Thoracic aorta (tissue), 2 donors: ENCODE data around the gene G6PC2. TPM values are rescaled to one million over a fixed set of nuclear protein-coding genes. Genes with fewer than 3 reads are reported as not detected.
"Not testable (repeated sequence)": the region's sequence is repeated elsewhere in the genome, so short reads cannot be mapped to it uniquely, and the experiment has no call there.

Experiments
- ATAC-seq: fragments of 150-250 bp; one replicate; pipeline ENCODE4 v1.8.0; 2017; ENCODE audit warnings: low read depth; ENCODE audit not compliant: insufficient number of reproducible peaks, low FRiP score
- DNase-seq: peaks from one replicate; pipeline ENCODE4 v3.0.0-alpha.2; 2020; ENCODE audit warnings: low spot score
- H3K27ac ChIP-seq, 2 donors: fragments of 200-600 bp; sonication (generic); 1 replicate in 1 of 2; 2 replicates in 1 of 2; pipeline ENCODE4 v1.5.1; 2016; ENCODE audit warnings: mild to moderate bottlenecking in 2 of 2, moderate library complexity in 2 of 2
- H3K27me3 ChIP-seq: fragments of 200-600 bp; sonication (generic); replicated peaks from 2 replicates; pipeline ENCODE4 v1.6.0; 2016; ENCODE audit warnings: mild to moderate bottlenecking; ENCODE audit not compliant: insufficient read depth
- H3K36me3 ChIP-seq: fragments of 200-600 bp; sonication (generic); one replicate; pipeline ENCODE4 v1.5.1; 2016
- H3K4me1 ChIP-seq, 2 donors: fragments of 200-600 bp; sonication (generic); 1 replicate in 1 of 2; 2 replicates in 1 of 2; pipeline versions ENCODE4 v1.5.1 to v1.6.0; 2016; ENCODE audit warnings: low read depth in 2 of 2, mild to moderate bottlenecking in 1 of 2; ENCODE audit not compliant: control insufficient read depth in 1 of 2
- H3K4me3 ChIP-seq: fragments of 200-600 bp; sonication (generic); 2 replicates; pipeline ENCODE4 v1.5.1; 2016; ENCODE audit warnings: mild to moderate bottlenecking
- H3K9me3 ChIP-seq: fragments of 200-600 bp; sonication (generic); 2 replicates; pipeline ENCODE4 v1.5.1; 2016
- total RNA-seq, 2 donors: library from RNA; depleted of rRNA; stranded (reverse); fragments of >200 nt; gene quantifications; one replicate each; pipeline versions ENCODE4 v1.1.0 to v1.2.3, GENCODE V29; 2016
- TF ChIP-seq, protein P1 (sequence below): fragments of 200-600 bp; sonication (generic); IDR thresholded peaks from one replicate; pipeline ENCODE4 v1.5.1; 2019; ENCODE audit warnings: antibody characterized with exemption

The G6PC2 gene
- total RNA-seq, 2 donors from 2014 or later, result not detected

DNA sequence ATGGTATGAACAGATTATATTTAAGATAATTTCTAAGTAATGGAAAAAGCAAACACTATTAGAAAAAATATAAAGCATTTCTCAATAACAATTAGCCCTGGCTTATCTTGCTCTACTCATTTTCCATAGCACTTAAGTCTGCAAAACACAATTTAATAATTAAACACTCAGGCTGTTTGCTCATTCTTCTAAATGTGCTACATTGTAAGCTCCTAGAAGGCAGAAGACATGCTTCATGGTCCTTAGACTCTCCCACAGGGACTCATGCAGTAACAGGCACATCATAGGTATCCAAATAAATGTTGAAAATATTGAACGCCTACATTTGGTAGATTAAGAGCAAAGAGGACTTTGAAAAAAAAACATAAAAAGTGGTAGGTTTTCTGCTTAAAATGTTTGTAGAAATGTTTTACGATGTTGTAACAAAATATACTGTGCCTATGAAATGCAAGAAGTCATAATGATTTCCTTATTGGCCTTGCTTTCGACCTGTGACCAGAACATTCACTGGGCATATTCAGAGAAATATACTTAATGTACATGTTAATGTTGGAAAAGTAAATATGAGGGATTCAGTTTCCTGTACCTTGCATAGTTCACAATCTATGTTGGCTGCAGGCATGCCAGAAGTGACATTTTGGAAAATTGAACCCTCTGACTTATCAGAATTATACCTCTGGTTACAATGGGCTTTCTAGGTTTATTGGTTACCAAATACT lies 27.2 kb downstream of the G6PC2 start:
- Histone ChIP-seq H3K36me3 (no peaks in the 10 kb centered on the region), H3K27me3 (no peaks in the 10 kb centered on the region), H3K9me3 (no peaks in the 10 kb centered on the region), H3K27ac (no peak overlapping the region), H3K4me1 (no peaks in the 10 kb centered on the region), H3K4me3 (no peak overlapping the region)
- DNase-seq (no peak), ATAC-seq (no peak)
- TF ChIP-seq, protein P1, sequence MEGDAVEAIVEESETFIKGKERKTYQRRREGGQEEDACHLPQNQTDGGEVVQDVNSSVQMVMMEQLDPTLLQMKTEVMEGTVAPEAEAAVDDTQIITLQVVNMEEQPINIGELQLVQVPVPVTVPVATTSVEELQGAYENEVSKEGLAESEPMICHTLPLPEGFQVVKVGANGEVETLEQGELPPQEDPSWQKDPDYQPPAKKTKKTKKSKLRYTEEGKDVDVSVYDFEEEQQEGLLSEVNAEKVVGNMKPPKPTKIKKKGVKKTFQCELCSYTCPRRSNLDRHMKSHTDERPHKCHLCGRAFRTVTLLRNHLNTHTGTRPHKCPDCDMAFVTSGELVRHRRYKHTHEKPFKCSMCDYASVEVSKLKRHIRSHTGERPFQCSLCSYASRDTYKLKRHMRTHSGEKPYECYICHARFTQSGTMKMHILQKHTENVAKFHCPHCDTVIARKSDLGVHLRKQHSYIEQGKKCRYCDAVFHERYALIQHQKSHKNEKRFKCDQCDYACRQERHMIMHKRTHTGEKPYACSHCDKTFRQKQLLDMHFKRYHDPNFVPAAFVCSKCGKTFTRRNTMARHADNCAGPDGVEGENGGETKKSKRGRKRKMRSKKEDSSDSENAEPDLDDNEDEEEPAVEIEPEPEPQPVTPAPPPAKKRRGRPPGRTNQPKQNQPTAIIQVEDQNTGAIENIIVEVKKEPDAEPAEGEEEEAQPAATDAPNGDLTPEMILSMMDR, result no peak

DNA sequence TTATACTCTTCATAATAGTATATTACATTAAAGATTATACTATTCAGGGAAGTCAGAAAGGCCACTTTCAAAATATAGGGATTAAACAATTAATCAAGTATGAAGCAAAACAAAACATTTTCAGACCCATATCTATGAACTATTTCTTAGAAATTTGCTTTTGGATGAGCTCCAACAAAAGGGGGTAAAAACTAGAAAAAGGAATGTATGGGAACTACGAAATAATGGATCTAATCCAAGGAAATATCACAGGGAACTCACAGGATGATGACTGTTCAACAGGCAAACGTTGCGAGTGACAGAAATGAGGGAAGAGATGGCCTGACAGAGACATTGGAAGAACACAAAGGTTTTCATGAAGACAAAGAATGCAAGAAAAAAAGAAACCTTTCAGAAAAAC lies 27.9 kb downstream of the G6PC2 start:
- no peaks in the 10 kb centered on the region for H3K36me3 ChIP-seq
- TF ChIP-seq, protein P1, result no peak
- H3K4me1 ChIP-seq, result no peaks in the 10 kb centered on the region
- no peak for ATAC-seq
- no peaks in the 10 kb centered on the region for H3K27me3 ChIP-seq
- no peak overlapping the region for H3K27ac ChIP-seq
- DNase-seq, result no peak
- H3K9me3 ChIP-seq, result no peaks in the 10 kb centered on the region
- H3K4me3 ChIP-seq, result no peak overlapping the region

DNA sequence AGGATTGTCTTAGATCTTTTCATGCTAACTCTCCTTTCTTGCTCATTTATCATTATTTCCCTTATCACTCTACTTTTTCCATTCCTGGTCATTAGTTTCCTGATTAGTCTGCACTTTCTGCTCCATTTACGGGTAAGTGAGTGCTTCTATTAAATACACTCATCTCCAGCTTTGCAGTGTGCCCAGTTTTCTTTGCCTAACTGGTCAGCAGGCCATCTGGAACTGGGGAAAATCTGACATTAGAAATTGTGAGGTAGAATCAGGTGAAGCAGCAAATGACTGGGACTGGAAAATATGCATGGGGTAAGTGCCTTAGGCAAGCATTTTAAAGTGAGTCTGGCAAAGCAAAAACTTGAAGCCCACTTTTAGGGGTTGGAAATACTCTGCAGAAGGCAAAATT lies 29.2 kb downstream of the G6PC2 start:
- Histone ChIP-seq H3K4me3 (no peak overlapping the region), H3K27me3 (no peaks in the 10 kb centered on the region), H3K4me1 (no peaks in the 10 kb centered on the region), H3K27ac (no peak overlapping the region), H3K36me3 (no peaks in the 10 kb centered on the region), H3K9me3 (no peaks in the 10 kb centered on the region)
- ATAC-seq, result no peak
- DNase-seq, result no peak
- TF ChIP-seq, protein P1, result no peak

DNA sequence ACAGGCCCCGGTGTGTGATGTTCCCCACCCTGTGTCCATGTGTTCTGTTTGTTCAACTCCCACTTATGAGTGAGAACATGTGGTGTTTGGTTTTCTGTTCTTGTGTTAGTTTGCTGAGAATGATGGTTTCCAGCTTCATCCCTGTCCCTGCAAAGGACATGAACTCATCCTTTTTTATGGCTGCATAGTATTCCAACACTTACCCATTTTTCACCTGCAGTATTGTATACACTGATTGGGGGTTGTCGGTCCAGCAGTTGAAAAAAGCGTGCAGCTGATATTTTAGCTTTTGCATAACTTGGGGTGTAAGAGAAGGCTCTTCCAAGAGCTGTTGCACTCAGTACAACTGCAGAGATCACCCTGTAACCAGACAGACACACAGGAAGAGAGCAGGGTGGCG lies 31.1 kb downstream of the G6PC2 start:
- H3K9me3 ChIP-seq, H3K4me1 ChIP-seq, H3K36me3 ChIP-seq, H3K4me3 ChIP-seq, H3K27ac ChIP-seq, DNase-seq, ATAC-seq, H3K27me3 ChIP-seq: not testable (repeated sequence)

DNA sequence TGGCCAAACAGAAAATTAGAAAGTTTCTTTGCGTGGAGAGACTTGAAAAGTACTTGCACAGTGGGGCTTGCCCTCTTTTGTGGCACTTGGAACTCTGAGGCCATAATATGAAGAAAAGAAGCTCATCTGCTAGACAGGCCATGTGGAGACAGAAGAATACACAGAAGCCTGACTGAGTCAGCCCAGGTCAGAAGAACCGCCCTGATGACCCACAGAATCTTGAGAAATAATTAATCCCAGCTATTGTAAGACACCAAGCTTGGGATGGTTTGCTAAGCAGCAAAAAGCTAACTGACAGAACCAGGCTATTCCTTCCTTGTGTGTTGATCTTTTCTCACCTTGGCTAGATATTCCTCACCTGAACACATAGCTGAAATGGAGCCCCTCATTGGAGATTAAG lies 33.7 kb downstream of the G6PC2 start:
- Histone ChIP-seq H3K27me3 (no peaks in the 10 kb centered on the region), H3K9me3 (no peaks in the 10 kb centered on the region), H3K36me3 (no peaks in the 10 kb centered on the region), H3K4me1 (no peaks in the 10 kb centered on the region), H3K27ac (no peak overlapping the region), H3K4me3 (no peak overlapping the region)
- no peak for ATAC-seq
- TF ChIP-seq, protein P1, result no peak
- DNase-seq, result no peak
